ENCODE results near the gene TTK.
A peak's percentile ranks its signal among the peaks of the same experiment; 100 is the strongest.

The TTK gene

GRCh38 chr6:80004173-80005072 is at the start of gene TTK:
TSS of gene TTK (plus strand) at chr6:80004649. CDS start at chr6:80005844, 1,195 bp downstream.
- DNase-seq: peak; percentile 95

DNA sequence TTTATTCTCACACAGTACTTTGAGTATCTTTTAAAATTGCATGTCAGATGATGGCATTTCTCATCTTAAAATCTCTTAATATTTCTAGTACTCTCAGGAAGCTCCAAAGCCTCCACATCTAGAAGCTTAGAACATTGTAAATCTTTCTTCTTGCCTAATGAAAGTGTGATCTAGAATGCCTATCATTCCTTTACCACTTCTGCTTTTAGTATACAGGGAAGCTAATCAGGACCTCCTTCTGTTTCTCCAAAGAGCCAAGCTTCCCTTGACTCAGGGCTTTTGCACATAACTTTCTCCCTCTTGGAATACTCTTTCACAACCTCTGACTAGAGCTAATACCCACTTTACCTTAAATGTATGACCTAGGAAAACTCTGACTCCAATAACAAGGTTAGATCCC is 49.6 kb upstream of the TTK start:
- no peak for DNase-seq

DNA sequence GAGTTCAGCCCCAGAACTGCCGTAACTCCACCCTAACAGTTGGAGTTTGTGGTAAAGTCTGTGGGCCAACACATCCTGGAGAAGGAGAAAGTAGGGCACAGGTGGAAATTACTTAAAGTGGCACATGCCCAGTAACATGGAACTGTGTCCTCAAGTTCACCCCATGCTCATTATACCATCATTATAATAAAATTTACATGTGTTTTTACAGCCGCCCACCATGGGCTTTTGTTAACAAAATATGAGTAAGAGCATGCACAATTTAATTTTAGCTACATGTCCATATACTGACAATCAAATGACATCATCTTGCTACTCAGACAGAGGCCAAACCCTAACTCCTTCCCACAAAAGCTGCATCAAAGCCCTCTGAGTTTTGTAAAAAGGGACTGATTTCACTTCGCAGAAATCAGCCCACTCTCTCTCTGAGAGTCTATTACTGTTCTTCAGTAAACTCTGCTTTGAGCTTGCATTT is 39.8 kb upstream of the TTK start:
- DNase-seq: peak; percentile 50

- DNase-seq: no peak
Observed at GRCh38 chr6:79967178-79967577, 37.3 kb upstream of the TTK start.

DNA sequence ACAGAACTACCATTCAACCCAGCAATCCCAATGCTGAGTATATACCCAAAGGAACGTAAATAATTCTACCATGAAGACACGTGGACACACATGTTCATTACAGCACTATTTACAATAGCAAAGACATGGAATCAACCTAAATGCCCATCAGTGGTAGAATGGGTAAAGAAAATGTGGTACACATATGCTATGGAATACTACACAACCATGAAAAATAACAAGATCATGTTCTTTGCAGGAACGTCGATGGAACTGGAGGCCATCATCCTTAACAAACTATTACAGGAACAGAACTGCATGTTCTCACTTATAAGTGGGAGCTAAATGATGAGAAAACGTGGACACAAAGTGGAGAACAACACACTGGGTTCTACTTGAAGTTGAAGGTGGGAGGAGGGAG is 34.7 kb upstream of the TTK start:
- no peak for DNase-seq

DNA sequence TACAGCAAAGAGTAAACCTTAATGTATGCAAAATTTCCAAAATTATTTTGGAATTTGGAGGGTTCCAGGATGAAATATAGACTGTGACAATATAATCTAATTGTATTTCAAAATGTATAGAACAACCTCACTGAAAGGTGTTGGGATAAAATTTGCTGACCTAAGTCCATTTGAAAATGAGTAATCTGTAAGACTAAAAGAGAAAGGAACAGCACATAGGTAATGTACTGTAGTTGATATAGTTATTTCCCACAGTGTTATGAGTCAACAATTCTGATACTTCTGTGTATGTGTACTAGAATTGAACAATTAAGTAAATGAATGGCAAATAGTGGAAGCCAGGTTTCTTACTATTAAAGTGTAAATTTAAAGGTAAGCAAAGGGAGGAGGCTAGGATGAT is 33.3 kb upstream of the TTK start:
- DNase-seq: no peak

- no peak for DNase-seq
Observed at GRCh38 chr6:79981652-79982051, 22.8 kb upstream of the TTK start.

- peak; percentile 31 for DNase-seq
Observed at GRCh38 chr6:79984261-79984660, 20.2 kb upstream of the TTK start.

DNA sequence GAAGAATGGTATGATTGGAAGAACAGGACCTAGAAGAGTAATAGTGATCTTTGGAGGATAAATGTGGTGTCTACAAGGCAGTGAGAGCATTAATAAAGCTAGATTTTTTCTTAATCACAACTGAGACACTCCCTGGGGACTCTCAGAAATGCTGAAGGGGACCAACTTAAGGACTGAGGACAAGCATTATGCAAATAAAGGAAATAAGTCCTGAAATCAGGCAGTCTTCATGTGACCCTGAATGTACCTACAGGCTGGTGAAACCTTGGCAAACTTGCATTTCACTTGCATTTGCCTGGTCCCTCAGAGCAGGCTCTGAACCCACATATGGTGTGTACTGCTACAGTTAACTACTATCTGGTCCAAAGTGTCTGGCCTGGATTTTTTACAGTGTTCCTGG is 19.3 kb upstream of the TTK start:
- no peak for DNase-seq

DNA sequence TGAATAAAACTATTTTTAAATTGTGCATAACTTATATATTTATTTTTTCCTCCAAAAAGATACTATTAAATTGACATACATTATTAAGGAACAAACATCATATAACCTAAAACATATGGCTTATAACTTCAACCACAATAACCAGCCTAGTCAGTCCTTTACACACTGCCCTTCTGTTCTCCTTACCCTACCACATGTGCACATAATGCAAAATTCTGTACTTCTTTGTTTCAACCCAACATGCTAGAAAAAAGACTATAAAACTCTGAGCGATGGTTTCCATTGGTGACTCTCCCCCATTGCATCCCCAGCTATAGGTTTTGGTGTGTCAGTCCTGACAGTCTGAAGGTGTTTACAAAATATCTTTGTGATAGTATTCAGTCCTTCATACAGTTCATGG is 14.8 kb upstream of the TTK start:
- DNase-seq: no peak

GRCh38 chr6:79993012-79993910 is 11.2 kb upstream of the TTK start:
- no peak for DNase-seq

GRCh38 chr6:79993911-79994309 is 10.5 kb upstream of the TTK start:
- no peak for DNase-seq

GRCh38 chr6:79997728-79998127 is 6.7 kb upstream of the TTK start:
- no peak for DNase-seq

GRCh38 chr6:80001337-80001736 is 3.1 kb upstream of the TTK start:
- DNase-seq: no peak

DNA sequence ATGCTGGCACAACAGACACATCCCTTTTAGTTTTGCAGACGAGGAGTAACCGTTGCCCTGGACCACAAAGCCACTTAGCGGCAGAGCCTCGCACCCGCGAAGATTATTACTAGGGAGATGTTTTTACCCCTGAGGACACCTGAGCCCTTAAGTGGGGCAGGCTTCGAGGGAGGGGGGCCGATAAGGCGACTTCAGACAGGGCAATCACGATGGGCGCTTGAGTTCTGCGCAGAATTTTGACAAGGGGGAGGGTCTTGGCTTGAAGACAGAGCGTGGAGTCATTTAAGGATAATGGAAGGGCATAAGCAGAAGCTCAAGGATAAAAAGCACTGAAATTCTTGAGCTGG is 650 bp upstream of the TTK start:
- no peak for DNase-seq

GRCh38 chr6:80005406-80005805 is 957 bp downstream of the TTK start:
- DNase-seq: no peak

DNA sequence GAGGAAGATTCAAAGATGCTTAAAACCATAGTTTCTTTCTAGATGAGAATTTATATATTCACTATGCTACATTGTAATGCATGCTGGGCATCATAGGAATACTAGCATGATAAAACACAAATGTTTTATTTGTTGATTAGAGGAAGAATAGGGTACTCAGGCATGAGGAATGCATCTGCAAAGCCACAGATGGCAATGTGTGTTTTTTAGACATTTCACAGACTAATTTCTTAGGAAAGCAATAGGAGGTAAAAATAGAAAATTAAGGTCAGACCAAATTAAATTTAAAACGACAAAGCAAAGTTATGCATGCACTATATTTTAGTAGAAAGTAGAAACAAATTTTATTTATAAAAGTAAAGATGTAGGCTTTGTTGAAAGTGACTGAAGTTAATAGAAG is 2.1 kb downstream of the TTK start:
- no peak for DNase-seq

DNA sequence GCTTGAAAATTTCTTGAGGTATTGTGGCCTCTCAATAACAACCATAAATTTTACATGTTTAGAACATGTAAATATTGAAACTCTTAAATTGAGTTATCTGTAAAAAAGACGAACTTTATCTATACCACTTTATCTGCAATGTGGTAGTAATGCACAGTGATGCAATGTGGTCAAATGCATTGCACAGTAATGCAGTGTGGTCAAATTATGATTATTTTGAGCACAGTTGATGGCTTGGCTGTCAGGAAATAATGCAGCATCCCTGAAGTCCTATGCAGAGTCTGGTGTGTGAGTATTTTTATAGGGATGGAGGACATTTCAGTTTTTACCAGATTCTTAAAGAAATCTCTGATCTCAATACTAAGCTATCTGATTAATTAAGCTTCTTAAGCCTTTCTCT is 5.1 kb downstream of the TTK start:
- no peak for DNase-seq

- DNase-seq: no peak
Observed at GRCh38 chr6:80010288-80010687, 5.8 kb downstream of the TTK start.

DNA sequence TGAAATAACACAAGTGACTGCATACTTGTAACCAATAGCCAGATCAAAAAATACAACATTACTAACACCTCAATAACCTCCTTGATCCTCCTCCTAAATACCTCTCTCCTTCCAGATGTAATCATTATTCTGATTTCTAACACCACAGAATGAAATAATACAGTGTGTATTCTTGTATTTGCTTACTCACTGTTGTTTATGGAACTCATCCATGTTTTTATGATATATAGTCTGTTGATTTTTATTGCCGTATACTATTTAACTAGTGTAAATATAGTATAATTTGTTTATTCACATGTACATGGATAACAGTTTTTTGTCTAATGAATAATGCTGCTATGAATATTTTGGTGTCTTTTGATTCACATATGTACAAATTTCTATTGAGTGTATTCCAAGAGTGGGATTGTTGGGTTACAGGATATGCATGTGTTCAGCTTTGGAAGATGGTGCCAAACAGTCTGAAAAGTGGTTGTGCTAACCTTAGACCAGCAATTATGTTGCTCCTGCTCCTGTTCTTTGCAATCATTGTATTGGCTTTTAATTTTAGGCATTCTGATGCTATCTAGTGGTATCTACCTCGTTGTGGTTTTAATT is 11.5 kb downstream of the TTK start:
- DNase-seq: no peak

DNA sequence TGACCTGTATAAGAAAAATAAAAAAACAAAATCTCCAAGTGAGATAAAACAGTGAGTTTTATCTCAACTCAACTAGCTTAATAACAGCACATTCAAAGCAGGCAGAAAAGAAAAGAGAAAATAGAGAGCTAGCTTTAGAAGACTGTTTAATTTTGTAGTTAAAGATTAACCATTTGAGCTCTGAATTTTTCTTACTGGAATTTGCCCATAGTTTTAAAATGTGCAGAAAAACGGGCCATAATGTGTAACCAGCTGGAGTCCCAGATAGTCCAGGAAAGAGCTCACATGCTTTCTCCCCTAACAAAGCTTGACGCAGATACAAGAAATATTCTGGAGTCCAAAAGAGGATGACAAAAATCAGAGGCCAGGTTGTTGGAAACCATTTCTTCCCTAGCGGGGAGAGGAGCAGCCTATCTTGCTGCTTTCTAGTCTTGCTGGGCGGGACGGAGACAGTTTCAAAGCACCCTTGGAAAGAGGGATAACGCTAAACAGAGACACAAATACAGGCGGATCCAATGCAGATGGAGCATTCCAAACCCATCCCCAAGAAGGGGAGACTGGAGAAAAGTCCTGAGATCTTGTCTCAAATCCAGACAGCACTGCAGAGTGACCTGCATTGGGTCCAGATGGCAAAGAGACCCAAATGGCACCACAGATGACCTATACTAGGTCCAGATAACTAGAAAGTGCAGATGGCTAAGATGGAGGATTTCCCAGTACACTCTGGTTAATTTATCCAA is 16.1 kb downstream of the TTK start:
- DNase-seq: no peak

DNA sequence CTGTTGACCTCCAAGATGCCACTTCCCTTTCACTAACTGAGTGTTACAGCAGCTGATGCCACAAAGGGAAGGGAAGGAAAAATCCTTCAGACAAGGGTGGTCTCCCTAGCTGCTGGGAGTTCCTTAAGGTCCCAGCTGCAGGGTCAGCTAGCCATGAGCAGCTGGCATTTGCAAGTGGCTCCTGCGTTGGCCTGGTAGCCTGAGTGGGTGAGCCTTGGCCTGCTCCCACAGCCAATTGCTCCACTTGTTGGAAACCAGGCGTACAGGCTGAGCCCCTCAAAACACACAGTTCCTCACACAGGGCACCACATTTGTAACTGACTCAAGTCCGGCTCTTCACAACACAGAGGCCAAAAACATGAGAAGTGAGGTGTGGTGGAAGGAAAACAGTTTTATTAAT is 16.7 kb downstream of the TTK start:
- no peak for DNase-seq

DNA sequence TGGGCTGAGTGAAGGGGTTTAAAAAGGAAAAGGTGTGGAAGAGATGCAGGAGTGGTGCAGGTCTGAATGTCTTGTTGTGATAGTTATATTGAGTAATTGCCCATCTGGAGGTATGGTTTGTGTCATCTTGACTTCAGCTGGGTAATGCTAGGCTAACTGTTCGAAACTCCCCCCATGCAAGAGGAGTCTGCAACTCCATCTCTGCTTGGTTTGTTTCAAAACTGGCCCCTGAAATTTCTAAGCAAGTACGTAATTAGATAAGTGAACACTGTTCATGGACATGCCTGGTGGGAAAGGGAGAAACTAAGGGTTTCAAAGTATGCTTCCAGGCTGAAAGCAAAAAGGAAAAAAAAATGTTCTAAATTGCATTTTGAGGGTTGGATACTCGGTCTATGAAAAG is 17.1 kb downstream of the TTK start:
- DNase-seq: no peak

Data from CD4-positive, alpha-beta T cell treated with Interleukin-21 for 1 hour (primary cell).